Measurements from ENCODE around the gene TREM1. TPM values are rescaled to one million over a fixed set of nuclear protein-coding genes. Genes with fewer than 3 reads are reported as not detected.

Gene TREM1
- total RNA-seq, 1 donor from 2014 or later: 0.20 TPM

- no peak overlapping the region for H3K9ac ChIP-seq (ENCODE audit: low read length)
- H3K4me3 Mint-ChIP-seq (ENCODE audit: unreplicated experiment): no peak overlapping the region
- peaks cover 7% of the 10 kb centered on the region for H3K9me3 Mint-ChIP-seq (ENCODE audit: unreplicated experiment)
- no peak for FAIRE-seq
- no peak overlapping the region for H3K4me3 ChIP-seq (ENCODE audit: insufficient read depth, low read depth, low read length)
- no peaks in the 10 kb centered on the region for H4K20me1 ChIP-seq (ENCODE audit: insufficient read depth, low read length)
- H3K4me1 Mint-ChIP-seq (ENCODE audit: low read depth, unreplicated experiment): peaks cover 8% of the 10 kb centered on the region
- H3K27ac ChIP-seq (ENCODE audit: low read depth, low read length): no peak overlapping the region
- no peak overlapping the region for H3K27ac Mint-ChIP-seq (ENCODE audit: unreplicated experiment)
- H2AFZ ChIP-seq (ENCODE audit: low read depth, low read length): no peak overlapping the region
- no peak overlapping the region for H3K4me2 ChIP-seq (ENCODE audit: low read length)
- no peaks in the 10 kb centered on the region for H3K79me2 ChIP-seq (ENCODE audit: insufficient read depth, low read length)
- no peak for DNase-seq (ENCODE audit: low read depth)
- no peaks in the 10 kb centered on the region for H3K36me3 Mint-ChIP-seq (ENCODE audit: low read depth, unreplicated experiment)
- no peaks in the 10 kb centered on the region for H3K4me1 ChIP-seq (ENCODE audit: insufficient read depth, low read length)
- no peaks in the 10 kb centered on the region for H3K27me3 ChIP-seq (ENCODE audit: insufficient read depth, low read length)
- no peaks in the 10 kb centered on the region for H3K9me3 ChIP-seq (ENCODE audit: insufficient read depth, low read depth, low read length)
- peaks cover 50% of the 10 kb centered on the region for H3K27me3 Mint-ChIP-seq (ENCODE audit: low read depth, unreplicated experiment)
- no peaks in the 10 kb centered on the region for H3K36me3 ChIP-seq (ENCODE audit: insufficient read depth, low read length)
- TF ChIP-seq CTCF (IDR thresholded peaks at IDR 0.05; ENCODE audit: insufficient read depth, low read depth, low read length): no peak
- no peak for TF ChIP-seq EZH2 (IDR thresholded peaks at IDR 0.05; ENCODE audit: insufficient read depth, low read length)
These were observed 8.9 kb downstream of the TREM1 start for GRCh38 chr6:41277605-41278004.

GRCh38 chr6:41275489-41275888 lies 11.0 kb downstream of the TREM1 start:
- Mint-ChIP-seq H3K27ac (ENCODE audit: unreplicated experiment) (no peak overlapping the region), H3K36me3 (ENCODE audit: low read depth, unreplicated experiment) (no peaks in the 10 kb centered on the region), H3K27me3 (ENCODE audit: low read depth, unreplicated experiment) (peaks cover 54% of the 10 kb centered on the region), H3K9me3 (ENCODE audit: unreplicated experiment) (no peaks in the 10 kb centered on the region), H3K4me3 (ENCODE audit: unreplicated experiment) (no peak overlapping the region), H3K4me1 (ENCODE audit: low read depth, unreplicated experiment) (peaks cover 8% of the 10 kb centered on the region)
- no peaks in the 10 kb centered on the region for H3K27me3 ChIP-seq (ENCODE audit: insufficient read depth, low read length)
- no peaks in the 10 kb centered on the region for H3K36me3 ChIP-seq (ENCODE audit: insufficient read depth, low read length)
- H3K9me3 ChIP-seq (ENCODE audit: insufficient read depth, low read depth, low read length): no peaks in the 10 kb centered on the region
- no peaks in the 10 kb centered on the region for H4K20me1 ChIP-seq (ENCODE audit: insufficient read depth, low read length)
- no peak overlapping the region for H3K27ac ChIP-seq (ENCODE audit: low read depth, low read length)
- no peaks in the 10 kb centered on the region for H3K4me1 ChIP-seq (ENCODE audit: insufficient read depth, low read length)
- no peak for TF ChIP-seq EZH2 (IDR thresholded peaks at IDR 0.05; ENCODE audit: insufficient read depth, low read length)
- TF ChIP-seq CTCF (IDR thresholded peaks at IDR 0.05; ENCODE audit: insufficient read depth, low read depth, low read length): no peak
- H3K4me3 ChIP-seq (ENCODE audit: insufficient read depth, low read depth, low read length): no peak overlapping the region
- H3K9ac ChIP-seq (ENCODE audit: low read length): no peak overlapping the region
- DNase-seq (ENCODE audit: low read depth) (no peak), FAIRE-seq (no peak)
- H3K4me2 ChIP-seq (ENCODE audit: low read length): no peak overlapping the region
- H2AFZ ChIP-seq (ENCODE audit: low read depth, low read length): no peak overlapping the region
- H3K79me2 ChIP-seq (ENCODE audit: insufficient read depth, low read length): no peaks in the 10 kb centered on the region

GRCh38 chr6:41274256-41274655 lies 12.2 kb downstream of the TREM1 start:
- no peak for FAIRE-seq

More at GRCh38 chr6:41274256-41274655, 12.2 kb downstream of the TREM1 start:
- Histone ChIP-seq H3K9me3 (ENCODE audit: insufficient read depth, low read depth, low read length) (no peaks in the 10 kb centered on the region), H3K36me3 (ENCODE audit: insufficient read depth, low read length) (no peaks in the 10 kb centered on the region), H3K9ac (ENCODE audit: low read length) (no peak overlapping the region), H3K4me3 (ENCODE audit: insufficient read depth, low read depth, low read length) (no peak overlapping the region), H3K79me2 (ENCODE audit: insufficient read depth, low read length) (no peaks in the 10 kb centered on the region), H3K4me2 (ENCODE audit: low read length) (no peak overlapping the region), H4K20me1 (ENCODE audit: insufficient read depth, low read length) (no peaks in the 10 kb centered on the region), H3K4me1 (ENCODE audit: insufficient read depth, low read length) (no peaks in the 10 kb centered on the region), H3K27me3 (ENCODE audit: insufficient read depth, low read length) (no peaks in the 10 kb centered on the region), H3K27ac (ENCODE audit: low read depth, low read length) (no peak overlapping the region), H2AFZ (ENCODE audit: low read depth, low read length) (no peak overlapping the region)
- Mint-ChIP-seq H3K36me3 (ENCODE audit: low read depth, unreplicated experiment) (no peaks in the 10 kb centered on the region), H3K27me3 (ENCODE audit: low read depth, unreplicated experiment) (peaks cover 54% of the 10 kb centered on the region), H3K4me1 (ENCODE audit: low read depth, unreplicated experiment) (peaks cover 7% of the 10 kb centered on the region), H3K9me3 (ENCODE audit: unreplicated experiment) (no peaks in the 10 kb centered on the region), H3K27ac (ENCODE audit: unreplicated experiment) (no peak overlapping the region), H3K4me3 (ENCODE audit: unreplicated experiment) (no peak overlapping the region)
- no peak for TF ChIP-seq EZH2 (IDR thresholded peaks at IDR 0.05; ENCODE audit: insufficient read depth, low read length)
- no peak for DNase-seq (ENCODE audit: low read depth)

Measured in astrocyte (in vitro differentiated cells and primary cell).